Peyer's patch (tissue), 4 donors: ENCODE results near the gene HOTAIR. TPM values are rescaled to one million over a fixed set of nuclear protein-coding genes. Genes with fewer than 3 reads are reported as not detected.

Experiments
- DNase-seq, 3 donors: peaks; one replicate each; pipeline ENCODE4 v3.0.0-alpha.2; 2017 to 2019
- H3K27ac ChIP-seq, 4 donors: fragments of 200-600 bp; sonication (generic); one replicate each; pipeline ENCODE4 v1.5.1; 2016 to 2019
- H3K27me3 ChIP-seq, 2 donors: fragments of 200-600 bp; sonication (generic); one replicate each; pipeline ENCODE4 v1.5.1; 2019
- H3K36me3 ChIP-seq, 3 donors: fragments of 200-600 bp; sonication (generic); one replicate each; pipeline ENCODE4 v1.5.1; 2016 to 2019
- H3K4me1 ChIP-seq, 4 donors: fragments of 200-600 bp; sonication (generic); one replicate each; pipeline ENCODE4 v1.5.1; 2016 to 2019
- H3K4me3 ChIP-seq, 4 donors: fragments of 200-600 bp; sonication (generic); 1 replicate in 3 of 4; 2 replicates in 1 of 4; pipeline ENCODE4 v1.5.1; 2016 to 2019; ENCODE audit warnings: mild to moderate bottlenecking in 1 of 4
- H3K9me3 ChIP-seq, 4 donors: fragments of 200-600 bp; sonication (generic); one replicate each; pipeline ENCODE4 v1.5.1; 2016 to 2019; ENCODE audit warnings: mild to moderate bottlenecking in 1 of 4
- POLR2A ChIP-seq, 2 donors: fragments of 450-650 bp; IDR thresholded peaks; one replicate each; pipeline ENCODE4 v1.5.1; 2017; ENCODE audit warnings: antibody characterized with exemption in 2 of 2, mild to moderate bottlenecking in 2 of 2, moderate library complexity in 2 of 2
- total RNA-seq, 4 donors: library from RNA; depleted of rRNA; stranded (reverse); fragments of >200 nt; gene quantifications; one replicate each; pipeline ENCODE4 v1.1.0, GENCODE V29; 2016
- TF ChIP-seq, protein P1 (sequence below), 6 experiments: fragments of 450-650 bp in 4 of 6; fragments of 200-600 bp in 2 of 6; sonication (generic) in 1 of 6; IDR thresholded peaks; one replicate each; pipeline ENCODE4 v1.5.1; 2017 to 2019; ENCODE audit warnings: antibody characterized with exemption in 6 of 6, mild to moderate bottlenecking in 3 of 6, moderate library complexity in 1 of 6

The HOTAIR gene
- total RNA-seq, 4 donors from 2014 or later, result 1.4 TPM; not detected in 3

DNA sequence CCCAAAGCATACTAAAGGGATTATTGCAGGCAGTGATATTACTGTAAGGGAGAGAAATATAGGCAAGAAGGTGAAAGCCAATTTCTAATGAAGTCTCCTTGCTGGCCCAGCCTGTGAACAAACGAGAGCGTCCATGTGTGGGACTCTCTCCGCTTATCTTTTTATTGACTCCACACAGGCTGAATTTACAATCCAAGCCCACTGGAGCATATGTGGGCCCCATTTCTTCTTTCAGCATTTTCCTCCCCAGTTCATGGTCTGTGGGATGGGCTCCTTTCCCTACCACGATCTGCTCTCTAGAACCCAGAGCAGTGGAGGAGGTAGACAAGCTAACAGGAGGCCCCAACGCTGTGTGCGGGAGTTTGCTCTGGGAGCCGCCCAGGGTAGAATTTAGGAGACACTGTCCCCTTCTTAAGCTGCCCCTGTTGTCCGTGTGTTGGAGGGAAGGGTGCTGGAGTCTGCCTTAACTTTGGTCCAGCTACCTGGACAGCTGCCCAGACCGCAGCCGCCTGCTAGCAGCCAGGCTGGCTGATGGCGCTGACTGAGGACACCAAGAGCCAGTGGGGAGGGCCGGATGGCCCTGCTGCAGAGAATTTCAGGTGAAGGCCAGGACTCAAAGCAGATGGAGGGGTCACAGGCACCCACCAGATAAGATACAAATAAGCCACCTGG, 5.0 kb downstream of the HOTAIR start:
- no peaks in the 10 kb centered on the region for H3K36me3 ChIP-seq
- no peak for TF ChIP-seq POLR2A (IDR thresholded peaks at IDR 0.05)
- TF ChIP-seq, protein P1, sequence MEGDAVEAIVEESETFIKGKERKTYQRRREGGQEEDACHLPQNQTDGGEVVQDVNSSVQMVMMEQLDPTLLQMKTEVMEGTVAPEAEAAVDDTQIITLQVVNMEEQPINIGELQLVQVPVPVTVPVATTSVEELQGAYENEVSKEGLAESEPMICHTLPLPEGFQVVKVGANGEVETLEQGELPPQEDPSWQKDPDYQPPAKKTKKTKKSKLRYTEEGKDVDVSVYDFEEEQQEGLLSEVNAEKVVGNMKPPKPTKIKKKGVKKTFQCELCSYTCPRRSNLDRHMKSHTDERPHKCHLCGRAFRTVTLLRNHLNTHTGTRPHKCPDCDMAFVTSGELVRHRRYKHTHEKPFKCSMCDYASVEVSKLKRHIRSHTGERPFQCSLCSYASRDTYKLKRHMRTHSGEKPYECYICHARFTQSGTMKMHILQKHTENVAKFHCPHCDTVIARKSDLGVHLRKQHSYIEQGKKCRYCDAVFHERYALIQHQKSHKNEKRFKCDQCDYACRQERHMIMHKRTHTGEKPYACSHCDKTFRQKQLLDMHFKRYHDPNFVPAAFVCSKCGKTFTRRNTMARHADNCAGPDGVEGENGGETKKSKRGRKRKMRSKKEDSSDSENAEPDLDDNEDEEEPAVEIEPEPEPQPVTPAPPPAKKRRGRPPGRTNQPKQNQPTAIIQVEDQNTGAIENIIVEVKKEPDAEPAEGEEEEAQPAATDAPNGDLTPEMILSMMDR (IDR thresholded peaks at IDR 0.05), result no peak
- no peak overlapping the region for H3K27ac ChIP-seq
- no peak for DNase-seq
- no peak overlapping the region for H3K4me3 ChIP-seq
- H3K4me1 ChIP-seq, result peaks cover 0 to 19% (median 10%) of the 10 kb centered on the region in 4 donors
- peaks cover 0 to 6% (median 0%) of the 10 kb centered on the region in 4 donors for H3K9me3 ChIP-seq
- peaks cover 0 to 90% of the 10 kb centered on the region in 2 donors for H3K27me3 ChIP-seq

DNA sequence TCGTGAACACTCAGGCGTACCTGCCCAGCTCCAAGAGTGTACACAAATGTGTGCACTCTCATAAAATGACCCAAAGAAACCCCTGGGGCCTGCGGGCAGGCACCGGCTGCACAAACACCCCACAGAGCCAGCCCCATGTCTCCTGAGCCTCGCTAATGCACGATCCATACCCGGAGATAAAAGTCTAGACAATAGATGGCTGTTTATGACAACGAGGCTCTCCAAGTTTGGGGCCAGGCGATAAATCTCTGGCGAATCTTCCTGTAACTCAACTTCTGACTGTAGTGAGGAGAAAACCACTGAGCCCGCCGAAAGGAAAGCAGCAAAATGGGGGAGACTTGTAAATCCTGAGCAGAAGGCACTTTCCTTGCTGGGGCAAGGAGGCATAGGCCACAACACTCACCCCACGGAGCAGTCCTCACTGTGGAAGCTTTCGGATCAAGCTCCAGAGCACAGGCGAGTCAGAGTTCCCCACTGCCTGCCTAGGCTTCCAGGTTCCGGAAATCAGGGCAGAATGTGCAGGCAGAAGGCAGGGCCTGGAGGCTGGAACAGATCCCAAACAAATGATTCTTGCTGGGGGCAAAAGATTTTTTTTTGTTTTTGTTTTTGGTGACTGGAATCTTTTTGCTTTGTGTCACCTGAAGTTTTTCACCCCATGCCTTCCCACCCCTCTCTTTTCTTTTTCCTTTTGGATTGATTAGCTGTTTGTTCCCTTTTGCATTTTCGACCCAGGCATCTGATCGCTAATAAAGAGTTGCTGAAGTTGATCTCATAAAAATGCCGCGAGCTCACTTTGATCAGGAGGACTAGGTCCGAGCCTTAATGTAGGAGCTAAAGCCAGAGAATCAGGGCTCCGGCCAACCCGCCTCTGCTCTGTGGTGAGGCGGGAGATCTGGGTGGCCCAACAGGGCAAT, 6.3 kb downstream of the HOTAIR start:
- no peak overlapping the region for H3K27ac ChIP-seq
- H3K9me3 ChIP-seq, result peaks cover 0 to 3% (median 0%) of the 10 kb centered on the region in 4 donors
- H3K27me3 ChIP-seq, result peaks cover 0 to 90% of the 10 kb centered on the region in 2 donors
- no peak for TF ChIP-seq POLR2A (IDR thresholded peaks at IDR 0.05)
- TF ChIP-seq, protein P1 (IDR thresholded peaks at IDR 0.05), result no peak
- no peaks in the 10 kb centered on the region for H3K36me3 ChIP-seq
- no peak overlapping the region for H3K4me3 ChIP-seq
- no peak for DNase-seq
- H3K4me1 ChIP-seq, result peaks cover 0 to 6% (median 5%) of the 10 kb centered on the region in 4 donors

DNA sequence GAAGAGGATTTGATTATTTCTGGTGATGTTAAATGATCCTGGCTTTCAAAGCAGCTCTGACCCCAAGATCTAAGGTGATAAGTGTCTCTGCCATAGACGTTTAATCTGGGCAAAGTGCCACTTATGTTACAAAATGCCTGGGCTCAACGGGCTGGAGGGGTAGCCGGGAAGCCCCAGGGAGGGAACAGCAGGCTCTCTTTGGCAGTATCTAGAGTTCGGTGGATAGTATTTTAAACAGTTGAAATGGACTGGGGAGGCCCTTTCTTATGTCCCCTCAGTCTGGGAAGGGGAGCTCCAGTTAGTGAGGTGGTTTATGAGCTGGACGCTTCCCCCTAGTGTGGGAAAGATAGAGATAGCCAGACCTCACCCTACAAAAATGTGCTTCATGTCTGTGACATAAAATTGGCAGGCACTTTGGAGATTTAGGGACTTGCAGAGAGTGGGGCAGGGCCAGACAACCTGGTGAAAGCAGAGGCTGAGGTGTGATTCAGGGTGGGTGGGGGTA, 7.3 kb downstream of the HOTAIR start:
- Histone ChIP-seq H3K27ac (no peak overlapping the region), H3K36me3 (no peaks in the 10 kb centered on the region), H3K4me1 (peaks cover 0 to 5% (median 4%) of the 10 kb centered on the region in 4 donors), H3K4me3 (no peak overlapping the region), H3K9me3 (no peaks in the 10 kb centered on the region), H3K27me3 (peaks cover 0 to 89% of the 10 kb centered on the region in 2 donors)
- TF ChIP-seq, protein P1 (IDR thresholded peaks at IDR 0.05), result no peak
- no peak for TF ChIP-seq POLR2A (IDR thresholded peaks at IDR 0.05)
- DNase-seq, result no peak

DNA sequence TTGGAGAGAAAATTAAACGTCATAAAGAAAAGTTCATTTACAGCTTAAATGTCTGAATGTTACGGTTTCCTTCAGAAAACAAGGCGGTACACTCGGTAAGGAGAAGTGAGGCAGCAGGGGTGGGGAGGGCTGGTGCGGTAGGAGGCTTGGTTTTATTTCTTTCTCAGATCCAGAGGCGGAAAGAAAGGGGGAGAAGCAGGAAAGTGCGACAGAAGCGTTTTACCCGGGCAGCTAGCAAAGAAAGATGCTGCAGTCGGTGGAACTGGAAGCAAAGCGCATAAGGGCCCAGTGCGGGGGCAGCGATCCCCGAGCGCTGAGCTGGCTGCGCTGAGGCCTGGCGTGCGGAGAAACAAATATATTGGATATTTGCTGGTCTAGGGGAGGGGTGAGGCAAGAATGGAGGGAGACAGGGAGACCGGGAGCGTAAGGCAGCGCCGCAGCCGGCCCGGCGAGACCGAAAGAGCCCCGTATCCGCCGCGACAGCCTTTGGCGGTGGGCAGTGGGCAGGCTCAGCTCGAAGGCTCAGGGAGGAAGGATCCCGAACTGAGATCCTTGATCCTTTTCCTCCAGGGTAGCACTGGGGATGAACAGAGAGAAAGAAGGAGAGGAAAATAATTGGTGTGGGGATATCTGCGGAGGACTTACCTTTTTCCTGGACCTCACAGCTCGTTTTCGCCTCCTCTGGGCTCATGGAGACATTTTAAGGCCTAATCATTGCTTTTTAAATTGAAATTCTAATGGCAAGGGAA, 8.2 kb downstream of the HOTAIR start:
- no peaks in the 10 kb centered on the region for H3K9me3 ChIP-seq
- H3K4me3 ChIP-seq, result no peak overlapping the region
- TF ChIP-seq POLR2A (IDR thresholded peaks at IDR 0.05), result no peak
- TF ChIP-seq, protein P1 (IDR thresholded peaks at IDR 0.05), result no peak
- no peak for DNase-seq
- no peaks in the 10 kb centered on the region for H3K36me3 ChIP-seq
- peaks cover 0 to 7% (median 4%) of the 10 kb centered on the region in 4 donors for H3K4me1 ChIP-seq
- peaks cover 0 to 86% of the 10 kb centered on the region in 2 donors for H3K27me3 ChIP-seq
- H3K27ac ChIP-seq, result no peak overlapping the region

DNA sequence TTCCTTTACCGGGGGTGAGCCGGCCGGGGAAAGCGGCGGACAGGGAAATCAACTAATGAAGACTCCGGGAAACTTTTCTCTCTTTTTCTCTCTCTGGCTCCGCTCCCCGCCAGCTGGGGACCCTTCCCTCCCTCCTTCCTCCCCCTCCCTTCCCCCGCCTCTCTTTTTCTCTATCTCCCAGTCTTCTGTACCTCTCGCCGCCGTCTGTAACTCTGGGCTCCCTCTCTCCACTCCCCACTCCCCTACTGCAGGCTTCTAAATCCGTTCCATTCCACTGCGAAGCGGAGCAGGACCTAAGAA, 8.7 kb downstream of the HOTAIR start:
- no peaks in the 10 kb centered on the region for H3K36me3 ChIP-seq
- H3K27ac ChIP-seq, result no peak overlapping the region
- TF ChIP-seq POLR2A (IDR thresholded peaks at IDR 0.05), result no peak
- no peak overlapping the region for H3K4me3 ChIP-seq
- no peak for DNase-seq
- peaks cover 0 to 90% of the 10 kb centered on the region in 2 donors for H3K27me3 ChIP-seq
- H3K4me1 ChIP-seq, result peaks cover 0 to 12% (median 4%) of the 10 kb centered on the region in 4 donors
- H3K9me3 ChIP-seq, result no peaks in the 10 kb centered on the region
